ENCODE measurements around the gene SLC44A3. TPM values are rescaled to one million over a fixed set of nuclear protein-coding genes. Genes with fewer than 3 reads are reported as not detected.
"Not testable (repeated sequence)": the region's sequence is repeated elsewhere in the genome, so short reads cannot be mapped to it uniquely, and the experiment has no call there.

The SLC44A3 gene
- total RNA-seq, 1 donor from 2014 or later: 0.77 TPM

DNA sequence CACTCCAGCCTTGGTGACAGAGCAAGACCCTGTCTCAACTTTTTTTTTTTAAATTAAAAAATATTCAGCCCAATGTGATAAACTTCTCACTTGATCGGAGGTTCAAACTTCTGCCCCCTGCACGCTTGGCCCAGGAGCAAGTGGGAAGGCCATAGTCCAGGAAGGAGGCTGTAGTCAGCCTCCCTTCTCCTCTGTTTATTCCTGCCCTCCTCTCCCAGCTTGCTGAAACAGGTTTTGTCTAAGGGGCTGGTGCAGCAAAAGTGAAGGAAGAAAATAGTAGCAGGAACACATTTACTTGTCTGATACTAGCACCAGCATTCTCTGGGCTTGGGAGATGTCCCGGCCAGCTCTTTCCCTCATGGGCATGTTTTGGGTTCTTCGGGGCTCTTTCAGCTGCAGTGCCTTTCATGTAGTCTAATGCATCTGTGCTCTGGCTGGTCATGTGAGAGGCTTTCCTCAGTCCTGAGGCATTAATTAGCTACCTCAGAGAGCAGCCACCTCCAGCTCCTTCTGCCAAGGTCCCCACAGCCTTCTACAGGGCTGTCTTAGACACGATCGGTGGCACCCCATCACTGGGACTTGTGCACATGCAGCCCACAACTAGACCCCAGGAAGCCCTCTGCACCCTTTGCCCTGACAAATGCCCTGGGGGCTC is 12.9 kb downstream of the SLC44A3 start:
- no peak for DNase-seq (ENCODE audit: low read depth, low spot score)
- Mint-ChIP-seq H3K4me3 (no peak overlapping the region), H3K27ac (ENCODE audit: unreplicated experiment) (no peak overlapping the region), H3K36me3 (ENCODE audit: low read depth) (no peaks in the 10 kb centered on the region), H3K9me3 (peaks cover 3% of the 10 kb centered on the region), H3K4me1 (peaks cover 6% of the 10 kb centered on the region), H3K27me3 (ENCODE audit: low read depth) (no peaks in the 10 kb centered on the region)
- TF ChIP-seq, protein P1, sequence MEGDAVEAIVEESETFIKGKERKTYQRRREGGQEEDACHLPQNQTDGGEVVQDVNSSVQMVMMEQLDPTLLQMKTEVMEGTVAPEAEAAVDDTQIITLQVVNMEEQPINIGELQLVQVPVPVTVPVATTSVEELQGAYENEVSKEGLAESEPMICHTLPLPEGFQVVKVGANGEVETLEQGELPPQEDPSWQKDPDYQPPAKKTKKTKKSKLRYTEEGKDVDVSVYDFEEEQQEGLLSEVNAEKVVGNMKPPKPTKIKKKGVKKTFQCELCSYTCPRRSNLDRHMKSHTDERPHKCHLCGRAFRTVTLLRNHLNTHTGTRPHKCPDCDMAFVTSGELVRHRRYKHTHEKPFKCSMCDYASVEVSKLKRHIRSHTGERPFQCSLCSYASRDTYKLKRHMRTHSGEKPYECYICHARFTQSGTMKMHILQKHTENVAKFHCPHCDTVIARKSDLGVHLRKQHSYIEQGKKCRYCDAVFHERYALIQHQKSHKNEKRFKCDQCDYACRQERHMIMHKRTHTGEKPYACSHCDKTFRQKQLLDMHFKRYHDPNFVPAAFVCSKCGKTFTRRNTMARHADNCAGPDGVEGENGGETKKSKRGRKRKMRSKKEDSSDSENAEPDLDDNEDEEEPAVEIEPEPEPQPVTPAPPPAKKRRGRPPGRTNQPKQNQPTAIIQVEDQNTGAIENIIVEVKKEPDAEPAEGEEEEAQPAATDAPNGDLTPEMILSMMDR (conservative IDR thresholded peaks at IDR 0.05): no peak

DNA sequence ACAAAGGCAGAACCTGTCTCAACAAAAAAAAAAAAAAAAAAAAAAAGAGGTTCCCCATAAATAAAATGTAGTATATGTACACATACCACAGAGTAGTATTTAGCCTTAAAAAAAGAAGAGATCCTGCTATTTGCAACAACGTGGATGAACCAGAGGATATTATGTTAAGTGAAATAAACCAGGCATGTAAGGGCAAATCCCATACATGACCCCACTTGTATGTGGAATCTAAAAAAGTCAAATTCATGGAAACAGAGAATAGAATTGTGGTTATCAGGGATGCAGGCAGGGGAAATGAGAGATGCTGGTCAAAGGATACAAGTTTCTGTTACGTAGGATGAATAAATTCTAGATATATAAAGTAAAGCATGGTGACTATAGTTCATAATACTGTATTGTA is 16.7 kb downstream of the SLC44A3 start:
- H3K27ac Mint-ChIP-seq (ENCODE audit: unreplicated experiment): no peak overlapping the region
- H3K4me1 Mint-ChIP-seq: peaks cover 8% of the 10 kb centered on the region
- H3K27me3 Mint-ChIP-seq (ENCODE audit: low read depth): no peaks in the 10 kb centered on the region
- H3K36me3 Mint-ChIP-seq (ENCODE audit: low read depth): no peaks in the 10 kb centered on the region
- no peak for DNase-seq (ENCODE audit: low read depth, low spot score)
- H3K4me3 Mint-ChIP-seq: no peak overlapping the region
- TF ChIP-seq, protein P1 (conservative IDR thresholded peaks at IDR 0.05): no peak
- no peaks in the 10 kb centered on the region for H3K9me3 Mint-ChIP-seq

DNA sequence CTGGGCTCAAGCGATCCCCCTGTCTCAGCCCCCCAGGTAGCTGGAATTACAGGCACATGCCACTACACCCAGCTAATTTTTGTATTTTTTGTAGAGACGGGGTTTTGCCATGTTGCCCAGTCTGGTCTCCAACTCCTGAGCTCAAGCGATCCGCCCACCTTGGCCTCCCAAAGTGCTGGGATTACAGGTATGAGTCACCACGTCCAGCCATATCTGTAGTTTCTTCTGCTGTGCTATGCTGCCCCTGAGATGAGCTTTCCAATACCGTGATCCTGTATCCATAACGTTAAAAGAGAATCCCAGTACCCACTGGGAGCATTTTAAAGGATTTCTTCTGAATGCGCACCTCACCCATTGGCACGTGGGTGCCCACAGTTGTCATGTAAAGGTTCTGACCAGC is 20.2 kb downstream of the SLC44A3 start:
- not testable (repeated sequence) for H3K9me3 Mint-ChIP-seq; DNase-seq (ENCODE audit: low read depth, low spot score); H3K36me3 Mint-ChIP-seq (ENCODE audit: low read depth); H3K4me3 Mint-ChIP-seq; H3K27me3 Mint-ChIP-seq (ENCODE audit: low read depth); H3K27ac Mint-ChIP-seq (ENCODE audit: unreplicated experiment)
- H3K4me1 Mint-ChIP-seq: peaks cover 13% of the 10 kb centered on the region

- TF ChIP-seq, protein P1 (conservative IDR thresholded peaks at IDR 0.05): no peak
- H3K9me3 Mint-ChIP-seq: no peaks in the 10 kb centered on the region
- no peak overlapping the region for H3K4me3 Mint-ChIP-seq
- H3K27me3 Mint-ChIP-seq (ENCODE audit: low read depth): no peaks in the 10 kb centered on the region
- peaks cover 13% of the 10 kb centered on the region for H3K4me1 Mint-ChIP-seq
- no peak for DNase-seq (ENCODE audit: low read depth, low spot score)
- no peak overlapping the region for H3K27ac Mint-ChIP-seq (ENCODE audit: unreplicated experiment)
- no peaks in the 10 kb centered on the region for H3K36me3 Mint-ChIP-seq (ENCODE audit: low read depth)
Measured at GRCh38 chr1:94840808-94841207, 20.7 kb downstream of the SLC44A3 start.

DNA sequence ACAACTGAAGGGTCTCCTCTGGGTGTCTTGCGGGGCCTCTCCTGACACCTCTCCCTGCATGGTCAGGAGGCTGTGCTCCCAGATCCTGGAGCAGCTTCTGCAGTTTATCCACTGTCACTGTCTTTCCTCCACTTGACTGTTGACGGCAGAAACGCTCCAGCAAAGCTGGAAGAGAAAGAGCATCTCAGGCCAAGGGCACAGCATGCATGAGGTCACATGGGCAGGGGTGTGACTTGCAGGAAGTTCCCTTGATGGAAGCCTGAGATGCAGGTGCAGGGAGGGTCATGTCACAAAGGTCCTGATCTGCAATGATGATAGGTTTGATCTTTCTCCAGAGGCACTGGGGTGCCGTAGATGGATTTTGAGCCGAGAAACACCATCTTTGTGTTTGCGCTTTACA is 23.3 kb downstream of the SLC44A3 start:
- Mint-ChIP-seq H3K4me1 (peaks cover 32% of the 10 kb centered on the region), H3K4me3 (no peak overlapping the region), H3K9me3 (no peaks in the 10 kb centered on the region), H3K36me3 (ENCODE audit: low read depth) (no peaks in the 10 kb centered on the region), H3K27ac (ENCODE audit: unreplicated experiment) (no peak overlapping the region), H3K27me3 (ENCODE audit: low read depth) (no peaks in the 10 kb centered on the region)
- no peak for DNase-seq (ENCODE audit: low read depth, low spot score)
- TF ChIP-seq, protein P1 (conservative IDR thresholded peaks at IDR 0.05): no peak

- no peaks in the 10 kb centered on the region for H3K9me3 Mint-ChIP-seq
- no peaks in the 10 kb centered on the region for H3K27me3 Mint-ChIP-seq (ENCODE audit: low read depth)
- no peak for DNase-seq (ENCODE audit: low read depth, low spot score)
- no peak overlapping the region for H3K27ac Mint-ChIP-seq (ENCODE audit: unreplicated experiment)
- no peaks in the 10 kb centered on the region for H3K36me3 Mint-ChIP-seq (ENCODE audit: low read depth)
- no peak overlapping the region for H3K4me3 Mint-ChIP-seq
- TF ChIP-seq, protein P1 (conservative IDR thresholded peaks at IDR 0.05): no peak
- H3K4me1 Mint-ChIP-seq: peaks cover 34% of the 10 kb centered on the region
Measured at GRCh38 chr1:94843846-94844245, 23.7 kb downstream of the SLC44A3 start.
